GM23248 (cell line): ENCODE results near the gene CPSF4. TPM values are rescaled to one million over a fixed set of nuclear protein-coding genes. Genes with fewer than 3 reads are reported as not detected.
"Not testable (repeated sequence)": the region's sequence is repeated elsewhere in the genome, so short reads cannot be mapped to it uniquely, and the experiment has no call there.

Source experiments
- DNase-seq: peaks from one replicate; pipeline ENCODE4 v3.0.0-alpha.2; 2015
- H2AFZ ChIP-seq: fragments of 200-600 bp; sonication (generic); 2 replicates; pipeline ENCODE4 v1.6.1; 2016; ENCODE audit warnings: antibody characterized with exemption
- H3F3A ChIP-seq: fragments of 200-600 bp; sonication (generic); 2 replicates; pipeline ENCODE4 v1.6.1; 2016; ENCODE audit warnings: mild to moderate bottlenecking, antibody characterized with exemption, mixed run types; ENCODE audit not compliant: insufficient read depth
- H3K27ac ChIP-seq: fragments of 200-600 bp; sonication (generic); 2 replicates; pipeline ENCODE4 v1.5.1; 2016; ENCODE audit warnings: mild to moderate bottlenecking
- H3K27me3 ChIP-seq: fragments of 200-600 bp; sonication (generic); replicated peaks from 2 replicates; pipeline ENCODE4 v1.6.1; 2016; ENCODE audit warnings: mild to moderate bottlenecking; ENCODE audit not compliant: insufficient read depth
- H3K36me3 ChIP-seq: fragments of 200-600 bp; sonication (generic); 2 replicates; pipeline ENCODE4 v1.6.1; 2016; ENCODE audit warnings: low read depth, mild to moderate bottlenecking
- H3K4me1 ChIP-seq: fragments of 200-600 bp; sonication (generic); 2 replicates; pipeline ENCODE4 v1.6.1; 2016; ENCODE audit warnings: mild to moderate bottlenecking; ENCODE audit not compliant: insufficient read depth
- H3K4me2 ChIP-seq: fragments of 200-600 bp; sonication (generic); one replicate; pipeline ENCODE4 v1.6.1; 2016; ENCODE audit warnings: mild to moderate bottlenecking; ENCODE audit not compliant: unreplicated experiment
- H3K4me3 ChIP-seq: fragments of 200-600 bp; sonication (generic); 2 replicates; pipeline ENCODE4 v1.5.1; 2016; ENCODE audit warnings: mild to moderate bottlenecking
- H3K79me2 ChIP-seq: fragments of 200-600 bp; sonication (generic); 2 replicates; pipeline ENCODE4 v1.6.1; 2016; ENCODE audit warnings: mild to moderate bottlenecking; ENCODE audit not compliant: insufficient read depth
- H3K9ac ChIP-seq: fragments of 200-600 bp; sonication (generic); 2 replicates; pipeline ENCODE4 v1.6.1; 2016; ENCODE audit warnings: mild to moderate bottlenecking
- H3K9me2 ChIP-seq: fragments of 200-600 bp; sonication (generic); 2 replicates; pipeline ENCODE4 v1.6.1; 2016; ENCODE audit warnings: mixed run types, mild to moderate bottlenecking, moderate library complexity; ENCODE audit not compliant: insufficient read depth
- H3K9me3 ChIP-seq: fragments of 200-600 bp; sonication (generic); one replicate; pipeline ENCODE4 v1.6.1; 2017; ENCODE audit warnings: low read depth
- H4K20me1 ChIP-seq: fragments of 200-600 bp; sonication (generic); 2 replicates; pipeline ENCODE4 v1.6.0; 2016; ENCODE audit not compliant: insufficient read depth
- EZH2 ChIP-seq: fragments of 200-600 bp; sonication (generic); IDR thresholded peaks from 2 replicates; pipeline ENCODE4 v1.6.1; 2018; ENCODE audit warnings: antibody characterized with exemption, mild to moderate bottlenecking; ENCODE audit not compliant: insufficient read depth, poor library complexity, severe bottlenecking
- EZH2phosphoT487 ChIP-seq: fragments of 200-600 bp; sonication (generic); IDR thresholded peaks from 2 replicates; pipeline ENCODE4 v1.6.1; 2018; ENCODE audit warnings: antibody characterized with exemption, moderate library complexity, mild to moderate bottlenecking, low read depth; ENCODE audit not compliant: insufficient read depth
- WGBS, 2 experiments: methylation state at CpG; one replicate each; pipeline ENCODE4 v1.1.6; 2015 to 2017; ENCODE audit warnings: low lambda C conversion rate in 2 of 2, low coverage in 1 of 2; ENCODE audit errors: missing lambda C conversion rate in 2 of 2; 5-methylcytosine and 5-hydroxymethylcytosine counted together
- in situ Hi-C: fragments of 300-500 bp; cut with MboI; formaldehyde crosslinking; loops from 2 replicates; pipeline ENCODE4 v1.15.0; 2020
- polyA plus RNA-seq: library from polyadenylated mRNA; unstranded; fragments of >200 nt; fragmentation: Nextera tagmentation; extraction: Ambion mirVana; gene quantifications from 2 replicates; pipeline ENCODE4 v1.2.1, GENCODE V29; 2016
- total RNA-seq: library from RNA; depleted of rRNA; stranded (reverse); fragments of >200 nt; shearing (Covaris generic); gene quantifications from 2 replicates; pipeline ENCODE4 v1.2.3, GENCODE V29; 2014

CPSF4 gene
- total and polyA plus RNA-seq, 2 experiments from 2014 or later = 19.5 to 44.9 TPM

GRCh38 chr7:99409806-99410205 lies 28.9 kb upstream of the CPSF4 start:
- in situ Hi-C loops = no loop called here
- 23 to 26% methylated on average over 3 of the region's 3 CpGs for WGBS, 2 experiments
- H3K9me2 ChIP-seq = no peaks in the 10 kb centered on the region
- H3F3A ChIP-seq = peaks cover 35% of the 10 kb centered on the region
- peak overlapping the region; percentile 98 for H3K9ac ChIP-seq
- peak; percentile 30 for DNase-seq
- H3K4me1 ChIP-seq = peaks cover 24% of the 10 kb centered on the region
- peak overlapping the region; percentile 96 for H3K27ac ChIP-seq
- H3K36me3 ChIP-seq = peaks cover 40% of the 10 kb centered on the region
- peak overlapping the region; percentile 100 for H3K4me3 ChIP-seq
- H4K20me1 ChIP-seq = 0 out of 2 replicates have a peak, but pooled peaks cover 9% of the 10 kb centered on the region
- H3K9me3 ChIP-seq = no peaks in the 10 kb centered on the region
- no peaks in the 10 kb centered on the region for H3K27me3 ChIP-seq
- peaks cover 95% of the 10 kb centered on the region for H3K79me2 ChIP-seq
- TF ChIP-seq EZH2phosphoT487 (no peak), EZH2 (no peak)
- H3K4me2 ChIP-seq = peak overlapping the region; percentile 100
- H2AFZ ChIP-seq = no peak overlapping the region

GRCh38 chr7:99410635-99411034 lies 28.1 kb upstream of the CPSF4 start:
- in situ Hi-C loops = no loop called here
- H3K4me1 ChIP-seq = peaks cover 24% of the 10 kb centered on the region
- no peak overlapping the region for H2AFZ ChIP-seq
- no peaks in the 10 kb centered on the region for H3K9me2 ChIP-seq
- peak overlapping the region; percentile 96; the same call in 1 of the 2 replicates for H3K27ac ChIP-seq
- TF ChIP-seq EZH2phosphoT487 (no peak), EZH2 (no peak)
- peak overlapping the region; percentile 100 for H3K4me2 ChIP-seq
- H3K4me3 ChIP-seq = peak overlapping the region; percentile 100
- H4K20me1 ChIP-seq = 0 out of 2 replicates have a peak, but pooled peaks cover 9% of the 10 kb centered on the region
- H3K27me3 ChIP-seq = no peaks in the 10 kb centered on the region
- H3K79me2 ChIP-seq = peaks cover 92% of the 10 kb centered on the region
- no peaks in the 10 kb centered on the region for H3K9me3 ChIP-seq
- H3K36me3 ChIP-seq = peaks cover 46% of the 10 kb centered on the region
- no peak for DNase-seq
- 97% methylated on average over 2 of the region's 2 CpGs for WGBS, 2 experiments
- peaks cover 40% of the 10 kb centered on the region for H3F3A ChIP-seq
- H3K9ac ChIP-seq = peak overlapping the region; percentile 98

GRCh38 chr7:99415513-99416127 lies 23.1 kb upstream of the CPSF4 start:
- H3K9me3 ChIP-seq, H3K9ac ChIP-seq, H3K4me1 ChIP-seq, H3K4me2 ChIP-seq, H3K4me3 ChIP-seq, H3K27me3 ChIP-seq, H2AFZ ChIP-seq, H3K9me2 ChIP-seq, in situ Hi-C loops, H4K20me1 ChIP-seq: not testable (repeated sequence)
- WGBS, 2 experiments = 36 to 39% methylated on average over 17 of the region's 17 CpGs
- H3K27ac ChIP-seq = 0 out of 2 replicates have a peak overlapping the region, but pooled peaks have one; percentile 33
- H3F3A ChIP-seq = peaks cover 19% of the 10 kb centered on the region; the same call in 1 of the 2 replicates
- H3K36me3 ChIP-seq = peaks cover 79% of the 10 kb centered on the region
- H3K79me2 ChIP-seq = peaks cover 77% of the 10 kb centered on the region
- peak; percentile 82 for DNase-seq

GRCh38 chr7:99418260-99418659 lies 20.5 kb upstream of the CPSF4 start:
- in situ Hi-C loops = no loop called here
- no peaks in the 10 kb centered on the region for H3K9me3 ChIP-seq
- 92 to 94% methylated on average over 9 of the region's 9 CpGs for WGBS, 2 experiments
- no peak overlapping the region for H3K27ac ChIP-seq
- no peak for TF ChIP-seq EZH2
- no peak for TF ChIP-seq EZH2phosphoT487
- H4K20me1 ChIP-seq = no peaks in the 10 kb centered on the region
- no peaks in the 10 kb centered on the region for H3K4me1 ChIP-seq
- H3K27me3 ChIP-seq = no peaks in the 10 kb centered on the region
- H3K9me2 ChIP-seq = no peaks in the 10 kb centered on the region
- H3K79me2 ChIP-seq = peaks cover 50% of the 10 kb centered on the region
- no peak for DNase-seq
- H3K36me3 ChIP-seq = peaks cover 56% of the 10 kb centered on the region
- no peak overlapping the region for H2AFZ ChIP-seq
- peaks cover 28% of the 10 kb centered on the region for H3F3A ChIP-seq
- H3K4me3 ChIP-seq = no peak overlapping the region
- no peak overlapping the region for H3K9ac ChIP-seq
- no peak overlapping the region for H3K4me2 ChIP-seq
